GM23338 (cell line): ENCODE measurements around the gene FBN2. TPM values are rescaled to one million over a fixed set of nuclear protein-coding genes. Genes with fewer than 3 reads are reported as not detected.

Experiments
- ATAC-seq: fragments of 200-7000 bp; cut with Tn5 transposase; 3 replicates; pipeline ENCODE4 v1.9.1; 2020
- DNase-seq: peaks from one replicate; pipeline ENCODE4 v3.0.0-alpha.2; 2015; ENCODE audit warnings: low spot score
- H2AFZ ChIP-seq: fragments of 200-600 bp; sonication (generic); 2 replicates; pipeline ENCODE4 v1.8.0; 2016; ENCODE audit warnings: antibody characterized with exemption, mild to moderate bottlenecking, moderate library complexity
- H3F3A ChIP-seq: fragments of 200-600 bp; sonication (generic); replicated peaks from 2 replicates; pipeline ENCODE4 v1.8.0; 2017; ENCODE audit warnings: antibody characterized with exemption, mixed run types, low read depth
- H3K27ac ChIP-seq: fragments of 200-600 bp; sonication (generic); 2 replicates; pipeline ENCODE4 v1.6.1; 2016; ENCODE audit warnings: low read depth
- H3K27me3 ChIP-seq: fragments of 200-600 bp; sonication (generic); 2 replicates; pipeline ENCODE4 v1.8.0; 2016; ENCODE audit warnings: mild to moderate bottlenecking, mixed run types, moderate library complexity; ENCODE audit not compliant: insufficient read depth
- H3K36me3 ChIP-seq: fragments of 200-600 bp; sonication (generic); 2 replicates; pipeline ENCODE4 v1.8.0; 2016; ENCODE audit warnings: mild to moderate bottlenecking; ENCODE audit not compliant: insufficient read depth
- H3K4me1 ChIP-seq: fragments of 200-600 bp; sonication (generic); 2 replicates; pipeline ENCODE4 v1.8.0; 2016; ENCODE audit warnings: mild to moderate bottlenecking, moderate library complexity; ENCODE audit not compliant: insufficient read depth
- H3K4me2 ChIP-seq: fragments of 200-600 bp; sonication (generic); 2 replicates; pipeline ENCODE4 v1.7.1; 2017; ENCODE audit warnings: mixed run types
- H3K4me3 ChIP-seq: fragments of 200-600 bp; sonication (generic); 2 replicates; pipeline ENCODE4 v1.6.1; 2016; ENCODE audit warnings: mixed run types
- H3K79me2 ChIP-seq: fragments of 200-600 bp; sonication (generic); replicated peaks from 2 replicates; pipeline ENCODE4 v1.8.0; 2017; ENCODE audit warnings: mild to moderate bottlenecking; ENCODE audit not compliant: insufficient read depth
- H3K9me2 ChIP-seq: fragments of 200-600 bp; sonication (generic); 2 replicates; pipeline ENCODE4 v1.8.0; 2017; ENCODE audit not compliant: insufficient read depth
- H4K20me1 ChIP-seq: fragments of 200-600 bp; sonication (generic); replicated peaks from 2 replicates; pipeline ENCODE4 v1.8.0; 2017; ENCODE audit warnings: mild to moderate bottlenecking; ENCODE audit not compliant: insufficient read depth
- H3K27ac Mint-ChIP-seq: 2 replicates; pipeline ENCODE4 v1.8.0; 2020; ENCODE audit warnings: inconsistent platforms, mild to moderate bottlenecking, moderate library complexity, mixed read lengths
- H3K27me3 Mint-ChIP-seq: 3 replicates; pipeline ENCODE4 v1.8.0; 2022; ENCODE audit warnings: low read depth, mild to moderate bottlenecking, moderate library complexity, mixed read lengths, inconsistent platforms; ENCODE audit not compliant: insufficient read depth, poor library complexity
- H3K36me3 Mint-ChIP-seq: 3 replicates; pipeline ENCODE4 v1.8.0; 2021; ENCODE audit warnings: low read depth, mild to moderate bottlenecking, inconsistent platforms, moderate library complexity, mixed read lengths
- H3K4me1 Mint-ChIP-seq: 3 replicates; pipeline ENCODE4 v1.8.0; 2020; ENCODE audit warnings: mild to moderate bottlenecking, inconsistent platforms, mixed read lengths
- H3K4me3 Mint-ChIP-seq: 3 replicates; pipeline ENCODE4 v1.8.0; 2021; ENCODE audit warnings: moderate library complexity, mild to moderate bottlenecking, inconsistent platforms, mixed read lengths
- H3K9me3 Mint-ChIP-seq: 3 replicates; pipeline ENCODE4 v1.8.0; 2020; ENCODE audit warnings: moderate library complexity, mild to moderate bottlenecking, inconsistent platforms, mixed read lengths
- CREB1 ChIP-seq: fragments of 250-450 bp; sonication (Bioruptor Pico); IDR thresholded peaks from 2 replicates; pipeline ENCODE4 v1.5.0; 2020; ENCODE audit warnings: low read depth, mild to moderate bottlenecking, moderate library complexity
- CTCF ChIP-seq, 2 experiments: fragments of 200-600 bp in 1 of 2; sonication (generic) in 1 of 2; conservative IDR thresholded peaks; 2 replicates each; pipeline versions ENCODE4 v1.5.1 to v1.6.1; 2016 to 2017; ENCODE audit warnings: antibody characterized with exemption in 2 of 2, low read depth in 2 of 2, mild to moderate bottlenecking in 2 of 2, moderate library complexity in 1 of 2
- ETS1 ChIP-seq: IDR thresholded peaks from 2 replicates; pipeline ENCODE4 v1.6.1; 2016; ENCODE audit warnings: antibody characterized with exemption
- EZH2 ChIP-seq: fragments of 200-600 bp; sonication (generic); IDR thresholded peaks from one replicate; pipeline ENCODE4 v1.8.0; 2017; ENCODE audit warnings: antibody characterized with exemption, mild to moderate bottlenecking, low read depth; ENCODE audit not compliant: unreplicated experiment
- EZH2phosphoT487 ChIP-seq: fragments of 200-600 bp; sonication (generic); IDR thresholded peaks from one replicate; pipeline ENCODE4 v1.8.1; 2018; ENCODE audit warnings: antibody characterized with exemption; ENCODE audit not compliant: unreplicated experiment
- JUNB ChIP-seq: IDR thresholded peaks from one replicate; pipeline ENCODE4 v1.6.1; 2016; ENCODE audit warnings: antibody characterized with exemption; ENCODE audit not compliant: unreplicated experiment
- POLR2AphosphoS5 ChIP-seq: IDR thresholded peaks from 2 replicates; pipeline ENCODE4 v1.6.1; 2016; ENCODE audit warnings: antibody characterized with exemption, low read depth
- REST ChIP-seq: IDR thresholded peaks from one replicate; pipeline ENCODE4 v1.6.1; 2018; ENCODE audit warnings: antibody characterized with exemption; ENCODE audit not compliant: unreplicated experiment
- STAT1 ChIP-seq: IDR thresholded peaks from one replicate; pipeline ENCODE4 v1.6.1; 2016; ENCODE audit warnings: antibody characterized with exemption; ENCODE audit not compliant: unreplicated experiment
- ZNF114 ChIP-seq: fragments of 250-450 bp; sonication (Bioruptor Pico); IDR thresholded peaks from 2 replicates; pipeline ENCODE4 v1.5.0; 2020; ENCODE audit warnings: mild to moderate bottlenecking, moderate library complexity
- ZNF331 ChIP-seq: fragments of 250-450 bp; sonication (Bioruptor Pico); IDR thresholded peaks from 2 replicates; pipeline ENCODE4 v1.5.0; 2020; ENCODE audit warnings: low read depth, mild to moderate bottlenecking, moderate library complexity
- ZNF462 ChIP-seq: fragments of 250-450 bp; sonication (Bioruptor Pico); IDR thresholded peaks from 2 replicates; pipeline ENCODE4 v1.5.0; 2020; ENCODE audit warnings: mild to moderate bottlenecking, moderate library complexity
- polyA plus RNA-seq: library from polyadenylated mRNA; unstranded; fragments of >200 nt; fragmentation: Nextera tagmentation; extraction: Ambion mirVana; gene quantifications from 2 replicates; pipeline ENCODE4 v1.2.1, GENCODE V29; 2016
- total RNA-seq: library from RNA; depleted of rRNA; stranded (reverse); fragments of >200 nt; shearing (Covaris generic); gene quantifications from 2 replicates; pipeline ENCODE4 v1.2.3, GENCODE V29; 2014

Gene FBN2
- total and polyA plus RNA-seq, 2 experiments from 2014 or later = 2.6 to 13.6 TPM

GRCh38 chr5:128513806-128514205 lies 24.2 kb downstream of the FBN2 start:
- Histone ChIP-seq H2AFZ (no peak overlapping the region), H3K4me3 (no peak overlapping the region), H3K9me2 (no peaks in the 10 kb centered on the region), H3K36me3 (no peaks in the 10 kb centered on the region), H3K27ac (no peak overlapping the region), H3K27me3 (no peaks in the 10 kb centered on the region), H3K4me2 (no peak overlapping the region), H3K79me2 (no peaks in the 10 kb centered on the region), H3K4me1 (no peaks in the 10 kb centered on the region), H3F3A (no peaks in the 10 kb centered on the region), H4K20me1 (no peaks in the 10 kb centered on the region)
- DNase-seq (no peak), ATAC-seq (no peak)
- TF ChIP-seq ZNF462 (no peak), EZH2 (no peak), CTCF (conservative IDR thresholded peaks at IDR 0.05; ENCODE audit: low read depth in 2 of 2) (no peak), ZNF331 (no peak), POLR2AphosphoS5 (no peak), CREB1 (CRISPR knock-in tag) (no peak), EZH2phosphoT487 (no peak), ETS1 (no peak), STAT1 (no peak), JUNB (no peak), REST (no peak), ZNF114 (no peak)
- Mint-ChIP-seq H3K27me3 (no peaks in the 10 kb centered on the region), H3K9me3 (no peaks in the 10 kb centered on the region; the same call in 2 of the 3 replicates), H3K36me3 (0 out of 3 replicates have a peak, but pooled peaks cover 4% of the 10 kb centered on the region), H3K4me1 (no peaks in the 10 kb centered on the region), H3K27ac (no peak overlapping the region), H3K4me3 (no peak overlapping the region)
